GM19324 (cell line): ENCODE results near the gene MSANTD4.
"Not testable (repeated sequence)": the region's sequence is repeated elsewhere in the genome, so short reads cannot be mapped to it uniquely, and the experiment has no call there.

Experiments used
- ATAC-seq: cut with Tn5 transposase; IDR thresholded peaks from one replicate; pipeline ENCODE4 v1.9.1; 2021; ENCODE audit warnings: mild to moderate bottlenecking, moderate library complexity; ENCODE audit not compliant: unreplicated experiment, low FRiP score

Gene MSANTD4

GRCh38 chr11:106014620-106015019 lies 7.4 kb downstream of the MSANTD4 start:
- no peak for ATAC-seq

GRCh38 chr11:106014035-106014434 lies 8.0 kb downstream of the MSANTD4 start:
- no peak for ATAC-seq

- ATAC-seq: no peak
Measured at GRCh38 chr11:106012744-106013143, 9.3 kb downstream of the MSANTD4 start.

DNA sequence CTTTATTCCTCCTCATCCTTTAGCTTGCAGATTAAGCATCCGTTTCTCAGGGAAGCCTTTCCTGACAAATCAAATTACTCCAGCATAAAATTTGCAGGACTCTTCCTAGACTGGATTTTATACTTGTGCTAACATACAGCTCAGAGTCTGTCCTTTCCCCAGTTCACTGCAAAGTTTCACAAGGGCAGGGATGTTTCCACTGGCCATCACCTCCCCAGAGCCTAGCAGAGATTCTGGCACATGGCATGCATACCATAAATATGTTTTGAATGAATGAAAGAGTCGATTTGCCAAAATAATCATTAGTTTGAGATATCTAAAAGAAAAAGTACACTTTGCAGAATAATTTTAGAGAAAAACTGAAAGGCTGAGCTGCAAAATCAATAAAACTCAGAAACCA lies 10.6 kb downstream of the MSANTD4 start:
- ATAC-seq: no peak

- not testable (repeated sequence) for ATAC-seq
Measured at GRCh38 chr11:106003094-106003493, 18.9 kb downstream of the MSANTD4 start.

GRCh38 chr11:106001304-106002012 lies 20.6 kb downstream of the MSANTD4 start:
- no peak for ATAC-seq

DNA sequence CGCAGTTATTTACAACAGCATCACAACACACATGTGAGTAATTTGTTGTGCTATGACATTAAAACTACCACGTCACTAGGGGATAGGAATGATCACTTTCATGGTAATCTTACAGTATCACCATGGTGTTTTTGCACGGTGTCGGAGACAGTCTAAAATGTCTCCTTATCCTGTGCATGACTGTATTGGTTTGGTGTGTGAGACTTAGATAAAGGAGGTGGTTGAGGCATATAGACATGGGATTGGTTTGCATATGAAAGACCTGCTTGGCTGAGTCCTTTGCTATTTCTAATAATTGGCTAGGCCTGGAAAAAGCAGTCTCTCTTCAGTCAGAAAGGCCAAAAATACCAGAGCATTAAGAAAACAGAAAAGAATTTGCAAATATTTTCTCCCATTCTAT lies 30.2 kb downstream of the MSANTD4 start:
- ATAC-seq: no peak

GRCh38 chr11:105989124-105989523 lies 32.9 kb downstream of the MSANTD4 start:
- no peak for ATAC-seq

DNA sequence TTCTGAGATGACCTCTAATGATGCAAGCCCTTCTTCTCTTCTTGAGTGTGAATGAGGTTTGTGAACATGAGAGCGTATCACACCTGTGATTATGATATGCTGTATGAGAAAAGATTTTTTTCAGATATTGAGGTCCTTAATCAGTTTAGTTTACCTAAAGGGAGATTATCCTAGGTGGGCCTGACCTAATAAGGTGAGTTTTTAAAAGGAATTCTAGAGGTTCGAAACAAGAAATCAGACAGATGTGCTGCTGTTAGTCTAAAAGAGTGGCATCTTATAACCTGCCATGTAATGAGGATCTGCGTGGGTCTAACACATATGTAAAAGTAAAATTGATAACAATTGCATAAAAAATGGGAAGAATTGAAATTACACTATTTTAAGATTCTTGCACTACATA lies 33.8 kb downstream of the MSANTD4 start:
- no peak for ATAC-seq

- no peak for ATAC-seq
Measured at GRCh38 chr11:105986554-105986953, 35.5 kb downstream of the MSANTD4 start.

- no peak for ATAC-seq
Measured at GRCh38 chr11:105979997-105980703, 41.9 kb downstream of the MSANTD4 start.

DNA sequence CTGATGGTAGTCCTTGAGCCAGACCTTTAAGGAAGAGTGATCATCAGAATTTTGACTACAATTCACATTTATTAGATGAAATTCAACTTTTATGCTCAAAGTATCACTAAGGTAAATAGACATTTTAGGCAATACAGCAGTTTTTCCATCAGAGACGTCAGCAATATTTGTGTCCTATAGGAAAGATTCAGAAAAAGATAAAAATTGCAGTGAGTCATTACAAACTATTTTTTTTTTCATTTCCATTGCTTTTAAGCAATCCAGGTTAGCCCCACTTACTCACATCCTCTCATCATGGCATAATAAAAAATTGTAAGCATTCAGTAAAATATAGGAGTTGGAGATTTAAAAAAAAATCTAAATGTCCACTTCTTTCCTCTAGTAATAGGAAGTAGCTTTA lies 46.9 kb downstream of the MSANTD4 start:
- no peak for ATAC-seq

- no peak for ATAC-seq
Measured at GRCh38 chr11:105969756-105970155, 52.3 kb downstream of the MSANTD4 start.

DNA sequence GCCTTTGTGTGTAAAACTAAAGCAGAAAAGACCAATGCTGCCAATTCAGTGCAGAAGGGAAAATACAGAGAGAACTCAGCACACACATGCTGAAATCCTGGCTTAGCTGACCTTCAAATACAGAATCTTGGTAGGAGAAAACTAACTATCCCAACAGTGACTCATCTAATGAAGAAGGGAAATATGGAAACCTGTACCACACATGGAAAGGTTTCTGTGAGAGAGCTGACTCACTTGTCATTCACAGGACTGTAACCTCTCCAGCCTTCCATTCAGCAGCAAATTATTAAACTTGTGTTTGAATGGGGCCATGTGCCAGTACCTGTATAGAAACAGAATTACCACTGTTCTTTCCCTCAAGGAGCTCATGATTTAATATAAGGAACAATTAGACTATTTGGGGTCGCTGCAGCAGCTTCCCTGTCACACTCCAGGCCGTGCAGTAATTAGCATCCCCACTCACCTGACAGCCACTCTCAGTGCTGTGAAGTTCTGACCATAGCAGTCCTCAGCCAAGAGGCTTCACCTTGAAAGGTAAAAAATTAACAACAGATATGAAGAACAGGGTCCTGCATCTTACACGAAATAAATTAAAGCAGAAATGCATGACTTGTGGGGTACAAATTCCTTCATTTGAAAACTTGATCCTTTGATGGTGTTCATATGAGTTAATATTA lies 53.9 kb downstream of the MSANTD4 start:
- ATAC-seq: no peak

DNA sequence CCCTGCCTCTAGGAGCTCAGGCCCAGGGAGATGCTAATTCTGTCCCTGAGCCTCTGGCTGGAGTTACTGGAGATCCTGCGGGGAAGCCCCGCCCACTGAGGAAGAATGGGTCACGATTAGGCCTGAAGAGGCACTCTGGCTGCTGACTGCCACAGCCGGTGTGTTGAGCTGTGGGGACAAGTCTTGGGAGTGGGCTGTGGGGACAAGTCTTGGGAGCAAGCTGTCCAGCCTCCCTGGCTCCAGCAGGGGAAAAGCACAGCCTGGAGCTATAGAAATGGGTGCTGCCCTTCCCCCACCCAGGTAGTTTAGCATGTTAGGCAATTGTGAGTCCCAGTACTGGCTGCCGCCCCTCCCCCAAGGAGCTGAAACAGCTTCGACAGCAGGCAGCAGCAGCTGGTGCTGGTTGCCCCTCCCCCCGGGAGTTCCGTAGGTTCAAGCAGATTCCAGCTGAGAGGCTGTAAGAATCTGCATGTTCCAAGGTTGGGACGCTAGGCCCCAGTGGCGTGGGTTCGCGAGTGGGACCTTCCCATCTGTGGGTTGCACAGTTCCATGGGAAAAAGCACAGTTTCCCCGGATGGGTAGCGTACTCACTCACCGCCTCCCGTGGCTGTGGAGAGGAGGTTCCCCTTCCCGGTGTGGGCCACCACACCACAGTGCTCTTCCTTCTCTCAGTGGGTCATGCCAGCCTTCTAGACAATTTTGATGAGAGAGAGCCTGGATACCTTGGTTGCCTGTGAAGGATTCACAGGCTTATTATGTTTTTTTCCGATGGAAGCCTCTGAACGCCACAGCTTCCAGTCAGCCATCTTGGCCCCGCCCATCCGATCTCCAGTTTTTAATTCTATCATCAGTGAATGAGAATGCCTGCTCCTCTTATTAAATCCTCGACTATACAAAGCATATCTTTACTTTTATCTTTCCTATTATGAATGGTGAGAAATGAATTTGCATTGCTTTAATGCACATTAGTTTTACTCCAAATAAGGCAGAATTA lies 61.5 kb downstream of the MSANTD4 start:
- no peak for ATAC-seq
